Cardiac muscle cell (in vitro differentiated cells and primary cell): ENCODE results near the gene CPHXL. TPM values are rescaled to one million over a fixed set of nuclear protein-coding genes. Genes with fewer than 3 reads are reported as not detected.
A peak's percentile ranks its signal among the peaks of the same experiment; 100 is the strongest.

Experiments
- DNase-seq, 2 donors: peaks; one replicate each; pipeline versions ENCODE4 v3.0.0 to v3.0.0-alpha.2; 2010 to 2017; ENCODE audit warnings: low read depth in 1 of 2, low spot score in 1 of 2
- H3K27ac ChIP-seq: fragments of 200-600 bp; sonication (generic); 2 replicates; pipeline ENCODE4 v1.5.1; 2016
- H3K27me3 ChIP-seq: fragments of 200-600 bp; sonication (generic); 2 replicates; pipeline ENCODE4 v1.6.0; 2016; ENCODE audit warnings: control low read depth
- H3K36me3 ChIP-seq: fragments of 200-600 bp; sonication (generic); 2 replicates; pipeline ENCODE4 v1.5.1; 2016; ENCODE audit warnings: control low read depth
- H3K4me1 ChIP-seq: fragments of 200-600 bp; sonication (generic); 2 replicates; pipeline ENCODE4 v1.8.1; 2017; ENCODE audit warnings: low read depth, mild to moderate bottlenecking, mixed run types
- H3K4me3 ChIP-seq: fragments of 200-600 bp; sonication (generic); 2 replicates; pipeline ENCODE4 v1.5.1; 2016; ENCODE audit warnings: mild to moderate bottlenecking
- H3K9me3 ChIP-seq: fragments of 200-600 bp; sonication (generic); 2 replicates; pipeline ENCODE4 v1.5.1; 2017; ENCODE audit warnings: low read depth, mild to moderate bottlenecking, control low read depth
- CTCF ChIP-seq: IDR thresholded peaks from 2 replicates; pipeline ENCODE4 v1.5.1; 2012; ENCODE audit warnings: low read depth, mild to moderate bottlenecking, low read length
- polyA plus RNA-seq: library from polyadenylated mRNA; unstranded; fragments of >200 nt; fragmentation: Nextera tagmentation; extraction: Ambion mirVana; gene quantifications from 2 replicates; pipeline ENCODE4 v1.2.1, GENCODE V29; 2016
- total RNA-seq: library from RNA; depleted of rRNA; stranded (reverse); fragments of >200 nt; gene quantifications from 2 replicates; pipeline ENCODE4 v1.2.3, GENCODE V29; 2016

Gene CPHXL
- not detected in 2 replicates for total RNA-seq
- 0.37 TPM in 1 of 2 replicates, not detected in the other for polyA plus RNA-seq

GRCh38 chr16:75726390-75726789 is at the start of gene CPHXL:
CPHXL (minus strand) TSS chr16:75726490; CDS start chr16:75726442, 48 bp downstream.
- Histone ChIP-seq H3K36me3 (no peaks in the 10 kb centered on the region), H3K27me3 (no peaks in the 10 kb centered on the region), H3K4me1 (no peaks in the 10 kb centered on the region), H3K9me3 (no peaks in the 10 kb centered on the region), H3K4me3 (no peak within 1 kb of the TSS), H3K27ac (no peak within 1 kb of the TSS)
- no peak for TF ChIP-seq CTCF
- no peak for DNase-seq

GRCh38 chr16:75774197-75774596 is 47.9 kb upstream of the CPHXL start:
- no peaks in the 10 kb centered on the region for H3K36me3 ChIP-seq
- no peaks in the 10 kb centered on the region for H3K4me1 ChIP-seq
- no peaks in the 10 kb centered on the region for H3K9me3 ChIP-seq
- H3K4me3 ChIP-seq, result no peak overlapping the region
- no peaks in the 10 kb centered on the region for H3K27me3 ChIP-seq
- TF ChIP-seq CTCF, result no peak
- no peak for DNase-seq
- H3K27ac ChIP-seq, result no peak overlapping the region

- H3K27me3 ChIP-seq, result no peaks in the 10 kb centered on the region
- H3K4me1 ChIP-seq, result no peaks in the 10 kb centered on the region
- H3K27ac ChIP-seq, result no peak overlapping the region
- no peaks in the 10 kb centered on the region for H3K36me3 ChIP-seq
- TF ChIP-seq CTCF, result no peak
- H3K4me3 ChIP-seq, result no peak overlapping the region
- DNase-seq, result no peak
- no peaks in the 10 kb centered on the region for H3K9me3 ChIP-seq
Observed at GRCh38 chr16:75770051-75770450, 43.8 kb upstream of the CPHXL start.

GRCh38 chr16:75764154-75764768 is 38.0 kb upstream of the CPHXL start:
- Histone ChIP-seq H3K4me3 (no peak overlapping the region), H3K9me3 (no peaks in the 10 kb centered on the region), H3K4me1 (no peaks in the 10 kb centered on the region), H3K27ac (no peak overlapping the region), H3K36me3 (no peaks in the 10 kb centered on the region), H3K27me3 (no peaks in the 10 kb centered on the region)
- TF ChIP-seq CTCF, result peak; percentile 86
- peak; percentile 71 to 79 for DNase-seq

- Histone ChIP-seq H3K9me3 (no peaks in the 10 kb centered on the region), H3K27me3 (no peaks in the 10 kb centered on the region), H3K27ac (no peak overlapping the region), H3K36me3 (no peaks in the 10 kb centered on the region), H3K4me3 (no peak overlapping the region), H3K4me1 (no peaks in the 10 kb centered on the region)
- DNase-seq, result no peak
- no peak for TF ChIP-seq CTCF
Observed at GRCh38 chr16:75763204-75763603, 36.9 kb upstream of the CPHXL start.
